Vagina (tissue), 2 donors: Measurements from ENCODE around the gene GJD4. TPM values are rescaled to one million over a fixed set of nuclear protein-coding genes. Genes with fewer than 3 reads are reported as not detected.

Source experiments
- DNase-seq, 2 donors: peaks; one replicate each; pipeline ENCODE4 v3.0.0-alpha.2; 2017; ENCODE audit errors: extremely low spot score in 2 of 2
- H3K27ac ChIP-seq: fragments of 200-600 bp; sonication (generic); one replicate; pipeline ENCODE4 v1.5.1; 2019
- H3K27me3 ChIP-seq: fragments of 200-600 bp; sonication (generic); one replicate; pipeline ENCODE4 v1.5.1; 2019
- H3K36me3 ChIP-seq, 2 donors: fragments of 200-600 bp; sonication (generic); one replicate each; pipeline ENCODE4 v1.5.1; 2017 to 2019
- H3K4me1 ChIP-seq: fragments of 200-600 bp; sonication (generic); one replicate; pipeline ENCODE4 v1.5.1; 2019
- H3K4me3 ChIP-seq, 2 donors: fragments of 200-600 bp; sonication (generic); 1 replicate in 1 of 2; 2 replicates in 1 of 2; pipeline ENCODE4 v1.5.1; 2016 to 2019
- H3K9me3 ChIP-seq: fragments of 200-600 bp; sonication (generic); one replicate; pipeline ENCODE4 v1.5.1; 2019
- CTCF ChIP-seq, 3 experiments: fragments of 450-650 bp in 2 of 3; fragments of 200-600 bp in 1 of 3; sonication (generic) in 1 of 3; IDR thresholded peaks; one replicate each; pipeline ENCODE4 v1.5.1; 2017 to 2019; ENCODE audit warnings: antibody characterized with exemption in 3 of 3, mild to moderate bottlenecking in 2 of 3, moderate library complexity in 2 of 3
- POLR2A ChIP-seq, 2 donors: fragments of 450-650 bp; IDR thresholded peaks; one replicate each; pipeline ENCODE4 v1.6.1; 2017; ENCODE audit warnings: antibody characterized with exemption in 2 of 2, mild to moderate bottlenecking in 2 of 2, moderate library complexity in 2 of 2
- POLR2AphosphoS5 ChIP-seq, 2 donors: sonication (generic); formaldehyde crosslinking; IDR thresholded peaks; one replicate each; pipeline ENCODE4 v1.9.0; 2017; ENCODE audit warnings: antibody characterized with exemption in 2 of 2, mild to moderate bottlenecking in 2 of 2, low read depth in 1 of 2; ENCODE audit not compliant: insufficient read depth in 1 of 2
- intact Hi-C: fragments of 100-400 bp; cut with DNase I; formaldehyde crosslinking; loops from one replicate; pipeline ENCODE4 v1.15.1; 2023
- total RNA-seq: library from RNA; depleted of rRNA; stranded (reverse); fragments of >200 nt; gene quantifications from one replicate; pipeline ENCODE4 v1.2.3, GENCODE V29; 2016

GJD4 gene
- total RNA-seq, 1 donor from 2014 or later = not detected

GRCh38 chr10:35577926-35578617, 27.1 kb upstream of the GJD4 start:
- H3K4me1 ChIP-seq = peaks cover 5% of the 10 kb centered on the region
- H3K9me3 ChIP-seq = no peaks in the 10 kb centered on the region
- TF ChIP-seq POLR2AphosphoS5 (IDR thresholded peaks at IDR 0.05; ENCODE audit: insufficient read depth in 1 of 2, low read depth in 1 of 2) (no peak), POLR2A (IDR thresholded peaks at IDR 0.05) (no peak), CTCF (IDR thresholded peaks at IDR 0.05) (no peak)
- no peak overlapping the region for H3K4me3 ChIP-seq
- no peaks in the 10 kb centered on the region for H3K36me3 ChIP-seq
- intact Hi-C loops = no loop called here
- H3K27ac ChIP-seq = no peak overlapping the region
- H3K27me3 ChIP-seq = no peaks in the 10 kb centered on the region
- no peak for DNase-seq

GRCh38 chr10:35578618-35578956, 26.6 kb upstream of the GJD4 start:
- H3K27me3 ChIP-seq = no peaks in the 10 kb centered on the region
- H3K9me3 ChIP-seq = no peaks in the 10 kb centered on the region
- TF ChIP-seq POLR2AphosphoS5 (IDR thresholded peaks at IDR 0.05; ENCODE audit: insufficient read depth in 1 of 2, low read depth in 1 of 2) (no peak), CTCF (IDR thresholded peaks at IDR 0.05) (no peak), POLR2A (IDR thresholded peaks at IDR 0.05) (no peak)
- no peaks in the 10 kb centered on the region for H3K36me3 ChIP-seq
- DNase-seq = no peak
- no peak overlapping the region for H3K27ac ChIP-seq
- H3K4me1 ChIP-seq = peaks cover 5% of the 10 kb centered on the region
- no peak overlapping the region for H3K4me3 ChIP-seq
- intact Hi-C loops = no loop called here

- TF ChIP-seq POLR2AphosphoS5 (IDR thresholded peaks at IDR 0.05; ENCODE audit: insufficient read depth in 1 of 2, low read depth in 1 of 2) (no peak), CTCF (IDR thresholded peaks at IDR 0.05) (no peak), POLR2A (IDR thresholded peaks at IDR 0.05) (no peak)
- Histone ChIP-seq H3K27ac (no peak overlapping the region), H3K36me3 (no peaks in the 10 kb centered on the region), H3K27me3 (no peaks in the 10 kb centered on the region), H3K9me3 (no peaks in the 10 kb centered on the region), H3K4me3 (no peak overlapping the region), H3K4me1 (peaks cover 5% of the 10 kb centered on the region)
- intact Hi-C loops = no loop called here
- no peak for DNase-seq
Observed at GRCh38 chr10:35579116-35579515, 26.0 kb upstream of the GJD4 start.

- no peak for DNase-seq
- Histone ChIP-seq H3K36me3 (no peaks in the 10 kb centered on the region), H3K27ac (no peak overlapping the region), H3K4me1 (peaks cover 5% of the 10 kb centered on the region), H3K4me3 (no peak overlapping the region), H3K9me3 (no peaks in the 10 kb centered on the region), H3K27me3 (no peaks in the 10 kb centered on the region)
- intact Hi-C loops = no loop called here
- TF ChIP-seq POLR2A (IDR thresholded peaks at IDR 0.05) = no peak
- TF ChIP-seq CTCF (IDR thresholded peaks at IDR 0.05) = no peak
- TF ChIP-seq POLR2AphosphoS5 (IDR thresholded peaks at IDR 0.05; ENCODE audit: insufficient read depth in 1 of 2, low read depth in 1 of 2) = no peak
Observed at GRCh38 chr10:35579726-35580422, 25.3 kb upstream of the GJD4 start.

GRCh38 chr10:35580423-35580770, 24.7 kb upstream of the GJD4 start:
- Histone ChIP-seq H3K27me3 (no peaks in the 10 kb centered on the region), H3K36me3 (no peaks in the 10 kb centered on the region), H3K9me3 (no peaks in the 10 kb centered on the region), H3K27ac (no peak overlapping the region), H3K4me1 (peaks cover 5% of the 10 kb centered on the region), H3K4me3 (no peak overlapping the region)
- DNase-seq = no peak
- intact Hi-C loops = no loop called here
- TF ChIP-seq POLR2A (IDR thresholded peaks at IDR 0.05) (no peak), POLR2AphosphoS5 (IDR thresholded peaks at IDR 0.05; ENCODE audit: insufficient read depth in 1 of 2, low read depth in 1 of 2) (no peak), CTCF (IDR thresholded peaks at IDR 0.05) (no peak)
